ENCODE results near the gene LDLRAP1. TPM values are rescaled to one million over a fixed set of nuclear protein-coding genes. Genes with fewer than 3 reads are reported as not detected.
A peak's percentile ranks its signal among the peaks of the same experiment; 100 is the strongest.
"Not testable (repeated sequence)": the region's sequence is repeated elsewhere in the genome, so short reads cannot be mapped to it uniquely, and the experiment has no call there.

LDLRAP1 gene
- total RNA-seq, 1 experiment from 2014 or later: 16.3 TPM

- no peak for TF ChIP-seq AR (CRISPR knock-in tag; IDR thresholded peaks at IDR 0.05)
- TF ChIP-seq SOX15 (CRISPR knock-in tag; IDR thresholded peaks at IDR 0.05): no peak
- no peak for TF ChIP-seq ZNF219 (CRISPR knock-in tag; IDR thresholded peaks at IDR 0.05; ENCODE audit: borderline replicate concordance)
- TF ChIP-seq ZSCAN18 (CRISPR knock-in tag; IDR thresholded peaks at IDR 0.05): no peak
Measured at GRCh38 chr1:25587290-25587689, 43.9 kb downstream of the LDLRAP1 start (continued).

- H3K4me3 Mint-ChIP-seq, CTCF ChIA-PET: not testable (repeated sequence)
- peak overlapping the region; percentile 91 for H3K27ac Mint-ChIP-seq
Measured at GRCh38 chr1:25588224-25588623, 44.8 kb downstream of the LDLRAP1 start.

GRCh38 chr1:25588786-25589185, 45.4 kb downstream of the LDLRAP1 start:
- H3K9me3 Mint-ChIP-seq; H3K36me3 Mint-ChIP-seq; DNase-seq (ENCODE audit: low spot score); H3K4me3 Mint-ChIP-seq; H3K27me3 Mint-ChIP-seq (ENCODE audit: low read depth); POLR2A ChIA-PET; ATAC-seq: not testable (repeated sequence)
- peak overlapping the region; percentile 91; the same call in 1 of the 2 replicates for H3K27ac Mint-ChIP-seq
- peaks cover 48% of the 10 kb centered on the region for H3K4me1 Mint-ChIP-seq
- CTCF ChIA-PET: interaction anchor here (2.7 kb wide), 1 partner anchor 16 kb away, joined by 6 read pairs; no protein-coding TSS in a partner anchor

More at GRCh38 chr1:25588224-25588623, 44.8 kb downstream of the LDLRAP1 start:
- H3K9me3 Mint-ChIP-seq; ATAC-seq; POLR2A ChIA-PET; H3K36me3 Mint-ChIP-seq; DNase-seq (ENCODE audit: low spot score); H3K27me3 Mint-ChIP-seq (ENCODE audit: low read depth): not testable (repeated sequence)
- H3K4me1 Mint-ChIP-seq: peaks cover 48% of the 10 kb centered on the region

- no peaks in the 10 kb centered on the region for H3K27me3 Mint-ChIP-seq (ENCODE audit: low read depth)
- CTCF ChIA-PET: interaction anchor here (0.6 to 2.7 kb wide), 5 partner anchors 8 to 219 kb away, joined by 3 to 12 read pairs (median 4); no protein-coding TSS in a partner anchor
- DNase-seq (ENCODE audit: low spot score): no peak
Measured at GRCh38 chr1:25590096-25590824, 46.9 kb downstream of the LDLRAP1 start.

More at GRCh38 chr1:25590096-25590824, 46.9 kb downstream of the LDLRAP1 start:
- H3K4me1 Mint-ChIP-seq: peaks cover 43% of the 10 kb centered on the region
- no peaks in the 10 kb centered on the region for H3K9me3 Mint-ChIP-seq
- peak overlapping the region; percentile 37; the same call in 1 of the 2 replicates for H3K27ac Mint-ChIP-seq
- H3K36me3 Mint-ChIP-seq: no peaks in the 10 kb centered on the region; the same call in 1 of the 2 replicates
- no peak overlapping the region for H3K4me3 Mint-ChIP-seq
- TF ChIP-seq NFE2L1 (CRISPR knock-in tag; IDR thresholded peaks at IDR 0.05): no peak
- TF ChIP-seq IRF2 (CRISPR knock-in tag; IDR thresholded peaks at IDR 0.05; ENCODE audit: borderline replicate concordance, low read depth): no peak
- no peak for TF ChIP-seq ZNF532 (CRISPR knock-in tag; IDR thresholded peaks at IDR 0.05; ENCODE audit: borderline replicate concordance)
- TF ChIP-seq ZNF416 (CRISPR knock-in tag; IDR thresholded peaks at IDR 0.05): no peak
- no peak for TF ChIP-seq ATF1 (CRISPR knock-in tag; IDR thresholded peaks at IDR 0.05)
- no peak for TF ChIP-seq ZNF232 (CRISPR knock-in tag; IDR thresholded peaks at IDR 0.05)
- no peak for TF ChIP-seq ELF4 (CRISPR knock-in tag; IDR thresholded peaks at IDR 0.05; ENCODE audit: low read depth)
- no peak for TF ChIP-seq HMGXB4 (CRISPR knock-in tag; IDR thresholded peaks at IDR 0.05)
- no peak for TF ChIP-seq ZNF317 (CRISPR knock-in tag; IDR thresholded peaks at IDR 0.05; ENCODE audit: borderline replicate concordance, low read depth)
- no peak for TF ChIP-seq GRHL2 (CRISPR knock-in tag; IDR thresholded peaks at IDR 0.05; ENCODE audit: insufficient replicate concordance, severe bottlenecking)
- TF ChIP-seq TEAD4 (CRISPR knock-in tag; IDR thresholded peaks at IDR 0.05): no peak
- no peak for TF ChIP-seq JUN (CRISPR knock-in tag; IDR thresholded peaks at IDR 0.05)
- no peak for TF ChIP-seq PRRX2 (CRISPR knock-in tag; IDR thresholded peaks at IDR 0.05)
- TF ChIP-seq TCF7 (CRISPR knock-in tag; IDR thresholded peaks at IDR 0.05; ENCODE audit: low read depth): no peak
- no peak for TF ChIP-seq ZNF138 (CRISPR knock-in tag; conservative IDR thresholded peaks at IDR 0.05)
- 0 out of 2 replicates have a peak, but pooled peaks have one; percentile 10 for ATAC-seq
- POLR2A ChIA-PET: no interaction called here

Measured in WTC11 (cell line).